Mucosa of stomach (tissue), 1 donor: ENCODE measurements around the gene KCNE4.

Source experiments
- H3K27me3 ChIP-seq: one replicate; pipeline ENCODE4 v1.7.0; 2013; ENCODE audit warnings: mild to moderate bottlenecking, low read length; ENCODE audit not compliant: control insufficient read depth, insufficient read depth
- H3K36me3 ChIP-seq: one replicate; pipeline ENCODE4 v1.7.0; 2013; ENCODE audit warnings: low read length; ENCODE audit not compliant: control insufficient read depth, insufficient read depth
- H3K4me1 ChIP-seq: one replicate; pipeline ENCODE4 v1.7.0; 2013; ENCODE audit warnings: mild to moderate bottlenecking, low read length; ENCODE audit not compliant: control insufficient read depth, insufficient read depth
- H3K4me3 ChIP-seq: one replicate; pipeline ENCODE4 v1.7.0; 2013; ENCODE audit warnings: low read length
- H3K9ac ChIP-seq: one replicate; pipeline ENCODE4 v1.7.0; 2013; ENCODE audit warnings: mild to moderate bottlenecking, low read length, moderate library complexity
- H3K9me3 ChIP-seq: one replicate; pipeline ENCODE4 v1.7.0; 2013; ENCODE audit warnings: mild to moderate bottlenecking, low read length, moderate library complexity; ENCODE audit not compliant: control insufficient read depth
- donor health status: Pancreatic carcinoma.

KCNE4 gene

GRCh38 chr2:223082706-223083105, 30.7 kb downstream of the KCNE4 start:
- H3K9ac ChIP-seq = no peak overlapping the region
- no peaks in the 10 kb centered on the region for H3K36me3 ChIP-seq
- H3K4me3 ChIP-seq = no peak overlapping the region
- H3K4me1 ChIP-seq = no peaks in the 10 kb centered on the region
- no peaks in the 10 kb centered on the region for H3K9me3 ChIP-seq
- H3K27me3 ChIP-seq = no peaks in the 10 kb centered on the region

- no peaks in the 10 kb centered on the region for H3K9me3 ChIP-seq
- no peaks in the 10 kb centered on the region for H3K4me1 ChIP-seq
- H3K27me3 ChIP-seq = no peaks in the 10 kb centered on the region
- H3K36me3 ChIP-seq = no peaks in the 10 kb centered on the region
- no peak overlapping the region for H3K9ac ChIP-seq
- no peak overlapping the region for H3K4me3 ChIP-seq
Measured at GRCh38 chr2:223083402-223084070, 31.5 kb downstream of the KCNE4 start.

DNA sequence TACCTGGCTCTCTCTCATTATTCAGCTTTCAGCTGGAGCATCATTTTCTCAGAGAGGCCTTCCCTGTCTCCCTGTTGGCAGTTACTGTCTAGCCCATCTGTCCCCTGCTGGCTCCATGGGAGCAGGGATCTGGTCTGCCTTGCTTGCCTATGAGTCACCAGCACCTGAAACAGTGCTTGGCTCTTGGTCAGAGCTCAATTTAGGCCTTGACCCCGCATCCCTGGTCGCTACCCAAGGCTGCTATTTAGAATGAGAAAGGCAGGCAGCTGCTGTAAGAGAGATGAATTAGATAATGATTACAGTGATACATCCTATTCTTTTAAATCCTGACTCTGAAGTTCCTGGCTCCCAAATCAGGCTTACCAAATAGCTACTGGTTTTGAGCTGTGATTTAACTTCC, 32.9 kb downstream of the KCNE4 start:
- no peak overlapping the region for H3K9ac ChIP-seq
- H3K4me3 ChIP-seq = no peak overlapping the region
- H3K9me3 ChIP-seq = no peaks in the 10 kb centered on the region
- no peaks in the 10 kb centered on the region for H3K36me3 ChIP-seq
- no peaks in the 10 kb centered on the region for H3K4me1 ChIP-seq
- H3K27me3 ChIP-seq = no peaks in the 10 kb centered on the region

DNA sequence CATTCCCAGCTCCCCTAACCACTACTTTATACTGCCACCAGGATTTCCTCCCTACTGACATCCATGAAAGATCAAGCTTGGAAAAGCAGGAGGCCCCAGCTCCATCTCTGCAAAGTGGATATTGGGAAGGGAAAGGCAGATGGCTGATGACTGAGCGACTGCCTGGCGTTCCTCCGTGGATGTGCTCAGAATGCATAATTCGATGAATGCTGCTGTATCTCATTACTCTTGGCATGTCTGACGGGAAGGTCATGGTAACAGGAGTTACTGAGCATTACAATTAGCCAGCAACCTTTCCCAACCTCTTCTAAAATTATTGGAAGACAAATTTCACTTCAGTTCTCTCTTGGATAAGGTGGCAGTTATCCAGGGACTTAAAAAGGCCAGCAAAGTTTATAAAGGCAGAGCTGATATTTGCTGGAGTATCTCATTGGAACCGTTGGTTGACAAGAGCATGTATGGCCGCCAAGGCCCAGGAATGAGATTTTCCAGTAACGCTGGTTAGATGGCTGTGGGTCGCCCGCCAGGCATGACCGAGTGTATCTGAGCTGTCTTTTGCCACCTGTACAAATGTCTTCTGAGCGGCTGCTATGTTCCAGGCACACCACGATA, 34.5 kb downstream of the KCNE4 start:
- H3K27me3 ChIP-seq = no peaks in the 10 kb centered on the region
- H3K36me3 ChIP-seq = no peaks in the 10 kb centered on the region
- no peak overlapping the region for H3K4me3 ChIP-seq
- no peaks in the 10 kb centered on the region for H3K9me3 ChIP-seq
- no peak overlapping the region for H3K9ac ChIP-seq
- H3K4me1 ChIP-seq = no peaks in the 10 kb centered on the region

DNA sequence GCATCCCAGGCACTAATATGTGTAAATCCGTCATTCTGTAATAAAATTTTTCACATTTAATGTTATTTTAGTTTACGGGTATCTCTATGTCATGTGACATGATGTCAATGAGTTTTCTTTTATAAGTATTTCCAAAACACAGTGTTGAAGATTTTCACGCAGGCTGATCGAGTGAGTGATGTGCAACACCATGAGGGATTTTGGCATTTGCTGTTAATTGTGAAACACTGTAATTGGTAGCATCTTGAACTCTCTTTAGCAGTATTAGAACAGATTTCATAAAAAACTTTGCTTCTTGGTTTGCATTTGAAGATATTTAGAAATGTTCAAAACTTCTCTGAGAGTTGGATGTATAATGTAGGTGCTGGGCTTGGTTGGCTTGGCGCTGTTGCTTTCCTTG, 35.5 kb downstream of the KCNE4 start:
- H3K9ac ChIP-seq = no peak overlapping the region
- no peaks in the 10 kb centered on the region for H3K9me3 ChIP-seq

GRCh38 chr2:223088866-223089265, 36.9 kb downstream of the KCNE4 start:
- Histone ChIP-seq H3K4me3 (no peak overlapping the region), H3K27me3 (no peaks in the 10 kb centered on the region), H3K4me1 (no peaks in the 10 kb centered on the region), H3K9ac (no peak overlapping the region), H3K36me3 (no peaks in the 10 kb centered on the region), H3K9me3 (no peaks in the 10 kb centered on the region)

More for the DNA sequence above, 35.5 kb downstream of the KCNE4 start:
- Histone ChIP-seq H3K36me3 (no peaks in the 10 kb centered on the region), H3K4me1 (no peaks in the 10 kb centered on the region), H3K4me3 (no peak overlapping the region), H3K27me3 (no peaks in the 10 kb centered on the region)

DNA sequence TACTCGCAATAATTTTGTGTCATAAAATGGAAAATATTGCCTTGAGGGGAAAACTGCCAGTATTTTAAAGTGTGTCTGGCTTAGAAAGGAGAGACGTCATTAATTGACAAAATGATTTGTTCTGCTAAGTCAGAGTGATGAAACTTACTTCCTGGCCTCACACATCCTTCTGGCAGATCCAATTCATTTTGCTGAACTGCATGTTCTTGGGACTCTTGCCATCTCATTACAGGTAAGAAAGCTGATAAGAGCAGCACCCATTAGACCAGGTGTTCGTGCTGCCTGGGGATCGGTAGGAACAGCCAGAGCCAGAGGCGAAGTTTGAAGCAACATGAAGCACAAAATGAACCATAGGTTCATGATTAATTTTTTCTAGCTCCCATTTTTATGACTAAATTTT, 38.0 kb downstream of the KCNE4 start:
- no peak overlapping the region for H3K4me3 ChIP-seq
- no peaks in the 10 kb centered on the region for H3K9me3 ChIP-seq
- no peaks in the 10 kb centered on the region for H3K36me3 ChIP-seq
- H3K27me3 ChIP-seq = no peaks in the 10 kb centered on the region
- H3K9ac ChIP-seq = no peak overlapping the region
- H3K4me1 ChIP-seq = no peaks in the 10 kb centered on the region

- Histone ChIP-seq H3K4me1 (no peaks in the 10 kb centered on the region), H3K4me3 (no peak overlapping the region), H3K9me3 (no peaks in the 10 kb centered on the region), H3K9ac (no peak overlapping the region), H3K36me3 (no peaks in the 10 kb centered on the region), H3K27me3 (no peaks in the 10 kb centered on the region)
Measured at GRCh38 chr2:223090540-223091235, 38.7 kb downstream of the KCNE4 start.

- no peak overlapping the region for H3K4me3 ChIP-seq
- no peaks in the 10 kb centered on the region for H3K36me3 ChIP-seq
- H3K9ac ChIP-seq = no peak overlapping the region
- no peaks in the 10 kb centered on the region for H3K9me3 ChIP-seq
- H3K4me1 ChIP-seq = no peaks in the 10 kb centered on the region
- H3K27me3 ChIP-seq = no peaks in the 10 kb centered on the region
Measured at GRCh38 chr2:223092667-223093066, 40.7 kb downstream of the KCNE4 start.

GRCh38 chr2:223093436-223094241, 41.6 kb downstream of the KCNE4 start:
- Histone ChIP-seq H3K4me1 (no peaks in the 10 kb centered on the region), H3K9me3 (no peaks in the 10 kb centered on the region), H3K27me3 (no peaks in the 10 kb centered on the region), H3K4me3 (no peak overlapping the region), H3K36me3 (no peaks in the 10 kb centered on the region), H3K9ac (no peak overlapping the region)

DNA sequence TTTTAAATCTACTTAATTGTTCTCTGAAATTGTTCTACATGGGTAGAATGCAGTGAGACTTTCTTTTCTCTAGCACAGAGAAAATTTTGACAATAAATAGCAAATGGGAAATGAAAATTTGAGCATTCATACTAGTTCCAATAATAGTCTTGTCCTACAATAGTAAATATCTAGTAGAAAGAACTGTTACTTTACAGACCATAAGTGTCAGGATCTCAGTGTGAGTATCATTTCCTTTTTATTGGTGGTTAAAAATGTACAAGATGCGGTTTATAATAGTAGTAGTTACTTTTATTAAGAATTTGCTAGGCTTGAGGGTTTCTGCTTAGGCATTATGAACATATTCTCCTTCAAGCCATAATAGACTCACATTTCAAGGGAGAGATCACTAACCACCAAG, 43.2 kb downstream of the KCNE4 start:
- Histone ChIP-seq H3K9ac (no peak overlapping the region), H3K4me3 (no peak overlapping the region), H3K9me3 (no peaks in the 10 kb centered on the region), H3K27me3 (no peaks in the 10 kb centered on the region), H3K36me3 (no peaks in the 10 kb centered on the region), H3K4me1 (peaks cover 4% of the 10 kb centered on the region)
